ENCODE measurements around the gene TRIM31.

- TF ChIP-seq POLR2AphosphoS5 (IDR thresholded peaks at IDR 0.05; ENCODE audit: low read depth, low read length) (no peak), ELF1 (IDR thresholded peaks at IDR 0.05) (no peak)
- TF ChIP-seq, protein P1, sequence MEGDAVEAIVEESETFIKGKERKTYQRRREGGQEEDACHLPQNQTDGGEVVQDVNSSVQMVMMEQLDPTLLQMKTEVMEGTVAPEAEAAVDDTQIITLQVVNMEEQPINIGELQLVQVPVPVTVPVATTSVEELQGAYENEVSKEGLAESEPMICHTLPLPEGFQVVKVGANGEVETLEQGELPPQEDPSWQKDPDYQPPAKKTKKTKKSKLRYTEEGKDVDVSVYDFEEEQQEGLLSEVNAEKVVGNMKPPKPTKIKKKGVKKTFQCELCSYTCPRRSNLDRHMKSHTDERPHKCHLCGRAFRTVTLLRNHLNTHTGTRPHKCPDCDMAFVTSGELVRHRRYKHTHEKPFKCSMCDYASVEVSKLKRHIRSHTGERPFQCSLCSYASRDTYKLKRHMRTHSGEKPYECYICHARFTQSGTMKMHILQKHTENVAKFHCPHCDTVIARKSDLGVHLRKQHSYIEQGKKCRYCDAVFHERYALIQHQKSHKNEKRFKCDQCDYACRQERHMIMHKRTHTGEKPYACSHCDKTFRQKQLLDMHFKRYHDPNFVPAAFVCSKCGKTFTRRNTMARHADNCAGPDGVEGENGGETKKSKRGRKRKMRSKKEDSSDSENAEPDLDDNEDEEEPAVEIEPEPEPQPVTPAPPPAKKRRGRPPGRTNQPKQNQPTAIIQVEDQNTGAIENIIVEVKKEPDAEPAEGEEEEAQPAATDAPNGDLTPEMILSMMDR (IDR thresholded peaks at IDR 0.05): no peak
Measured at GRCh38 chr6:30145818-30146217, 32.9 kb upstream of the TRIM31 start.
